Neural cell (in vitro differentiated cells): Measurements from ENCODE around the gene MGAT4B. TPM values are rescaled to one million over a fixed set of nuclear protein-coding genes. Genes with fewer than 3 reads are reported as not detected.
A peak's percentile ranks its signal among the peaks of the same experiment; 100 is the strongest.

Experiments
- H2AFZ ChIP-seq: fragments of 200-600, 300-800 bp; sonication (generic), shearing (Covaris generic); 2 replicates; pipeline ENCODE4 v1.6.0; 2014; ENCODE audit warnings: low read depth, mild to moderate bottlenecking, antibody characterized with exemption, low read length, moderate library complexity
- H3F3A ChIP-seq: fragments of 200-600 bp; shearing (Covaris generic); 2 replicates; pipeline ENCODE4 v1.6.1; 2016; ENCODE audit warnings: mild to moderate bottlenecking, moderate library complexity, mixed read lengths, antibody characterized with exemption, low read length; ENCODE audit not compliant: insufficient read depth, poor library complexity, severe bottlenecking
- H3K27ac ChIP-seq: fragments of 200-600, 300-800 bp; sonication (generic), shearing (Covaris generic); 2 replicates; pipeline ENCODE4 v1.5.1; 2014; ENCODE audit warnings: mild to moderate bottlenecking, low read length, moderate library complexity
- H3K27me3 ChIP-seq: fragments of 300-800, 200-600 bp; sonication (generic), shearing (Covaris generic); 2 replicates; pipeline ENCODE4 v1.6.0; 2014; ENCODE audit warnings: mild to moderate bottlenecking, low read depth, low read length, moderate library complexity; ENCODE audit not compliant: insufficient read depth
- H3K36me3 ChIP-seq: fragments of 300-800, 200-600 bp; sonication (generic), shearing (Covaris generic); 2 replicates; pipeline ENCODE4 v1.5.1; 2014; ENCODE audit warnings: mild to moderate bottlenecking, antibody characterized with exemption, low read length, moderate library complexity; ENCODE audit not compliant: insufficient read depth
- H3K4me2 ChIP-seq: fragments of 300-800, 200-600 bp; sonication (generic), shearing (Covaris generic); 2 replicates; pipeline ENCODE4 v1.6.0; 2014; ENCODE audit warnings: mild to moderate bottlenecking, low read length
- H3K4me3 ChIP-seq: fragments of 300-800, 200-600 bp; sonication (generic), shearing (Covaris generic); 2 replicates; pipeline ENCODE4 v1.5.1; 2014; ENCODE audit warnings: mild to moderate bottlenecking, low read length, moderate library complexity
- H3K79me2 ChIP-seq: fragments of 200-600 bp; shearing (Covaris generic); replicated peaks from 2 replicates; pipeline ENCODE4 v1.6.0; 2014; ENCODE audit warnings: mild to moderate bottlenecking, low read length, moderate library complexity; ENCODE audit not compliant: insufficient read depth
- H3K9ac ChIP-seq: fragments of 300-800, 200-600 bp; sonication (generic), shearing (Covaris generic); 2 replicates; pipeline ENCODE4 v1.6.1; 2016; ENCODE audit warnings: mild to moderate bottlenecking, low read length, mixed read lengths
- H3K9me2 ChIP-seq: fragments of 200-600 bp; shearing (Covaris generic); 2 replicates; pipeline ENCODE4 v1.6.1; 2016; ENCODE audit warnings: mild to moderate bottlenecking, low read length, mixed read lengths; ENCODE audit not compliant: insufficient read depth
- H3K9me3 ChIP-seq: fragments of 200-600, 300-800 bp; sonication (generic), shearing (Covaris generic); 2 replicates; pipeline ENCODE4 v1.6.1; 2016; ENCODE audit warnings: mild to moderate bottlenecking, mixed run types, low read length, moderate library complexity, mixed read lengths
- H4K20me1 ChIP-seq: fragments of 200-600 bp; shearing (Covaris generic); 2 replicates; pipeline ENCODE4 v1.6.1; 2016; ENCODE audit warnings: mild to moderate bottlenecking, mixed run types; ENCODE audit not compliant: insufficient read depth
- CTCF ChIP-seq: fragments of 450-650 bp; IDR thresholded peaks from 2 replicates; pipeline ENCODE4 v1.5.1; 2014; ENCODE audit warnings: antibody characterized with exemption, mild to moderate bottlenecking, moderate library complexity; ENCODE audit not compliant: poor library complexity, severe bottlenecking
- EP300 ChIP-seq: fragments of 450-650 bp; conservative IDR thresholded peaks from 2 replicates; pipeline ENCODE4 v1.6.1; 2014; ENCODE audit warnings: antibody characterized with exemption, mild to moderate bottlenecking, moderate library complexity; ENCODE audit not compliant: poor library complexity, severe bottlenecking
- MXI1 ChIP-seq: fragments of 450-650 bp; conservative IDR thresholded peaks from 2 replicates; pipeline ENCODE4 v1.6.1; 2014; ENCODE audit warnings: antibody characterized with exemption, mild to moderate bottlenecking; ENCODE audit not compliant: poor library complexity, severe bottlenecking
- POLR2AphosphoS5 ChIP-seq: IDR thresholded peaks from 2 replicates; pipeline ENCODE4 v1.6.1; 2012
- RAD21 ChIP-seq: fragments of 450-650 bp; conservative IDR thresholded peaks from 2 replicates; pipeline ENCODE4 v1.6.1; 2014; ENCODE audit warnings: antibody characterized with exemption, mild to moderate bottlenecking, moderate library complexity
- REST ChIP-seq: IDR thresholded peaks from 2 replicates; pipeline ENCODE4 v1.6.1; 2012; ENCODE audit warnings: borderline replicate concordance
- SMC3 ChIP-seq: fragments of 450-650 bp; conservative IDR thresholded peaks from 2 replicates; pipeline ENCODE4 v1.6.1; 2014; ENCODE audit warnings: antibody characterized with exemption, mild to moderate bottlenecking, moderate library complexity; ENCODE audit not compliant: poor library complexity
- TAF1 ChIP-seq: IDR thresholded peaks from 2 replicates; pipeline ENCODE4 v1.6.1; 2012; ENCODE audit warnings: low read depth
- polyA plus RNA-seq: library from polyadenylated mRNA; depleted of rRNA; stranded (reverse); fragments of >200 nt; gene quantifications from 2 replicates; pipeline ENCODE4 v1.2.3, GENCODE V29; 2014

The MGAT4B gene
- polyA plus RNA-seq, 1 donor from 2014 or later: 70.6 TPM

DNA sequence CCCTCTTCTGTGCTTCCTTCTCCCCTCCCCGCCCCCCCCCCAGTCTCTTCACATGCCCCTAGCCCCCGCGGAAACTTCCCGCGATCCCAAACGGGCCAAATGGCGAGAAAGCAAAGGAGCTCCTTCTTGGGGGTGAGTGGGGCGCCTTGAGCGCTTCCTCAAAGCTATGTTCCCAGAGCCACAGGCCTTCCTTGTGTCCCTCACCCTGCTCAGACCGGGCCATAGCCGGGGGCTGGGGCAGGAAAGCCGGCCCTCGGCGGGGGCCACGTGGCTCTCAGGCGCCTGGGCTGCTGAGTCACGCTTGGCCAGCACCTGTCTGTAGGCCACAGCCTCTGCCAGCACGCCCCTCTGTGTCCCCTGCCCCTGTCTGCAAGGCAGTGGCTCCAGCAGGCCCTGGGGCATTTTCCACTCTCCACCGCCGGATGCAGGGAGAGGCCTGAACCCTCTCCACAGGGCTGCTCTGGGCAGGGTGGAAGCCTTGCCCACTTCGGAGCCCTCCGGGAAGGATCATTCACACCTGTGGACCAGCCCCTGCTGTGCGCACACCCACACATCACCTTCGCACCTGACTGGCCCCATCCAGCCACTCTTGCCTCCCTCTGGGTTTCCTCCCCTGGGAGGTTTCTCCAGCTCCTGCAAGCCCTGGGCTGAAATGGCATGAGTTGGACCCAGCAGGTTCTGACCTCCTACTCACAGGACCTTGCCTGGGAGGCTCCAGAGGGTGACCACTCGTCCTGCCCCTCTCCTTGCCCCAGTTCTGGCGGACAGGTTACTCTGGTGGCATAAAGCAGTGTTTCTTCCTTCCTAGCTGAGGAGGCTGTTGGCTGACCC lies 12.8 kb upstream of the MGAT4B start:
- Histone ChIP-seq H4K20me1 (no peaks in the 10 kb centered on the region), H3K79me2 (peaks cover 12% of the 10 kb centered on the region), H3K9me3 (no peaks in the 10 kb centered on the region), H3K27me3 (peaks cover 4% of the 10 kb centered on the region), H3K36me3 (no peaks in the 10 kb centered on the region), H2AFZ (no peak overlapping the region), H3K9me2 (no peaks in the 10 kb centered on the region), H3K4me2 (no peak overlapping the region), H3K9ac (peak overlapping the region; percentile 16), H3F3A (no peaks in the 10 kb centered on the region), H3K27ac (peak overlapping the region; percentile 80), H3K4me3 (peak overlapping the region; percentile 56)
- TF ChIP-seq SMC3 (no peak), MXI1 (no peak), RAD21 (no peak), EP300 (no peak)

- no peaks in the 10 kb centered on the region for H3K9me2 ChIP-seq
- TF ChIP-seq REST (no peak), SMC3 (no peak), CTCF (no peak), TAF1 (no peak), POLR2AphosphoS5 (peak; percentile 27)
- no peak overlapping the region for H3K4me2 ChIP-seq
- H2AFZ ChIP-seq: no peak overlapping the region
- H3K79me2 ChIP-seq: peaks cover 12% of the 10 kb centered on the region
- H4K20me1 ChIP-seq: no peaks in the 10 kb centered on the region
- H3K36me3 ChIP-seq: no peaks in the 10 kb centered on the region
- H3K27ac ChIP-seq: peak overlapping the region; percentile 20
- peak overlapping the region; percentile 56 for H3K4me3 ChIP-seq
- H3K27me3 ChIP-seq: peaks cover 4% of the 10 kb centered on the region
- H3K9me3 ChIP-seq: no peaks in the 10 kb centered on the region
- peak overlapping the region; percentile 36 for H3K9ac ChIP-seq
- H3F3A ChIP-seq: no peaks in the 10 kb centered on the region
These were observed 12.2 kb upstream of the MGAT4B start for GRCh38 chr5:179818746-179819295.
